ENCODE data around the gene ATXN7L1.

Gene ATXN7L1

DNA sequence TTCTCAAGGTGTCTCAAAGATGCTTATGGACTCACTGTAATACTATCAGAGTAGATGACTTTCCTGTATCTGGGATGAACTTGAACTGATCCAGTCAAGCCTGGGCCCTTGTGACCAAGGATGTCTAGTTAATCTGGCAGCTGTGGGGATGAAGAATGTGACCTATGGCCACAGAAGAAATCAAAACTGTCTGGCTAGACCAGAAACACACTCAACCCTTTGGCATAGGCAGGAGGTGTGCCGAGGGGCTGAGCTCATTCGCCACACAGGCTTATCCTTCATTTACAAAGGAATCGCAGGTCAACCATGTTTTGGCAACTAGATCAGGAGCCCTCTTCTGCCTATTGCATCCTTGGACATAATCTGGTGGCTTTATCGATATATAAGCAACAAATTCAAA is 110.6 kb downstream of the ATXN7L1 start:
- no peaks in the 10 kb centered on the region for H3K9me3 ChIP-seq (ENCODE audit: control insufficient read depth, low read depth, low read length)
- peaks cover 9% of the 10 kb centered on the region for H3K4me1 ChIP-seq (ENCODE audit: control insufficient read depth, low read depth, low read length)
- no peaks in the 10 kb centered on the region for H3K27me3 ChIP-seq (ENCODE audit: control insufficient read depth, insufficient read depth, low read length)
- H3K9ac ChIP-seq (ENCODE audit: low read length): no peak overlapping the region
- no peak overlapping the region for H3K27ac ChIP-seq (ENCODE audit: low read length)
- no peaks in the 10 kb centered on the region for H3K36me3 ChIP-seq (ENCODE audit: control insufficient read depth, low read depth, low read length)
- no peak overlapping the region for H3K4me3 ChIP-seq (ENCODE audit: low read length)

DNA sequence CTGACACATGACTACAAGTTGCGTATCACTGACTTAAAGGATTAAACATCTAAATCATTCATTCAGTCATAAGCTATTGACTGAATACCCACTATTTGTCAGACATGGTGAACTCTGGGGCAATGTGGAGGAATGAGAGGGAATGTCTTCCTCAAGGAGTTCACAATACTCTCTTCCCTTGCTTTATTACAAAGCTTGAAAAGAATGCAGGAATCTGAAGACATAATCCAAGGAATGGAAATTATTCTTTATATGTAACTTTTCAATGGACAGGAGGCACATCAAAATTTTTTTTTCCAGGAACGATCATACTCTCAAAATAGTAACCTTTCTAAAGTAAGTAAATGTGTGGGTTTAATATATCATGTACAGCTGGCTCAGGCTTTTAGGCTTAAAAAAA is 111.9 kb downstream of the ATXN7L1 start:
- H3K27ac ChIP-seq (ENCODE audit: low read length): no peak overlapping the region
- H3K9ac ChIP-seq (ENCODE audit: low read length): no peak overlapping the region
- no peaks in the 10 kb centered on the region for H3K27me3 ChIP-seq (ENCODE audit: control insufficient read depth, insufficient read depth, low read length)
- H3K36me3 ChIP-seq (ENCODE audit: control insufficient read depth, low read depth, low read length): no peaks in the 10 kb centered on the region
- no peak overlapping the region for H3K4me3 ChIP-seq (ENCODE audit: low read length)
- H3K9me3 ChIP-seq (ENCODE audit: control insufficient read depth, low read depth, low read length): no peaks in the 10 kb centered on the region
- H3K4me1 ChIP-seq (ENCODE audit: control insufficient read depth, low read depth, low read length): peaks cover 14% of the 10 kb centered on the region

DNA sequence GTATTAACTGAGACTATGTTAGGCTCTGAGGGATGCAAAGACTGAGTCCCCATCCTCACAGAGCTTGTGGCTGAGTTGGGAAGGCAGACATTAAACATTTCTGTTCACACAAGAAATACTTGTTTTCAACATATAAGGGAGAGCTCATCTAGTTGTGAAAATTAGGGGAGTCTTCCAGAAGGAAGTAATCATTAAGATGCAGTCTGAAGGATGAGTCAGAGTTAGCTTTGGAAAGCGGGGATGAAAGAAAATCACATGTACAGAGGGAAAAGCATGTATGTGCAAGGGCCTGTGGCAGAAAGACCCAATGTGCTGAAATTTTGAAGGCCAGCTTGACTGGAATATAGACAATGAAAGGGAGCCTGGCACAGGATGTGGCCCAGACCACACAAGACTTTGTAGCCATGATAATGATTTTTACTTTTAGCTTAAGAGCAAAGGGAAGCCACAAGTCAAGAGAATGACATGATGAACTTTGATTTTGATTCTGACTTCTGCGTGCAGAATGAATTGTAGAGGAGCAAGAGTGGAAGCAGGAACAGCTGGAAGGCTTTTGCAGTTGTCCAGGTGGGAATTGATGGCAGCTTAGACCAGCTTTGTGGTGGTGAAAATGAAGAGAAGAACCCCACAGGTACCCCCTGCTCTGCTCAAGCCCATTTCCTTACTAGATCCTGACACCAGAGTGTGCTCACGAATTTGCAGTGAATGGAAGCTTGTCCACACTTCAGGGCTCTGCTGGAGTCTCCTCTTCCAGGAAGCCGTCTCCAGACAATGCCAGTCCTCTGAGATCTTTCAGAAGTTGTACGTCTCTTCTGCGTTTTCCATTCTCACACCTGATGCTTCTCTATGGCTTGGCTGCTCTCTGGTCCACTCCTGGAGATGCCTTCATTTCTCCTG is 115.6 kb downstream of the ATXN7L1 start:
- no peak overlapping the region for H3K9ac ChIP-seq (ENCODE audit: low read length)
- no peaks in the 10 kb centered on the region for H3K36me3 ChIP-seq (ENCODE audit: control insufficient read depth, low read depth, low read length)
- H3K4me1 ChIP-seq (ENCODE audit: control insufficient read depth, low read depth, low read length): peaks cover 10% of the 10 kb centered on the region
- no peak overlapping the region for H3K4me3 ChIP-seq (ENCODE audit: low read length)
- no peaks in the 10 kb centered on the region for H3K27me3 ChIP-seq (ENCODE audit: control insufficient read depth, insufficient read depth, low read length)
- H3K27ac ChIP-seq (ENCODE audit: low read length): no peak overlapping the region
- no peaks in the 10 kb centered on the region for H3K9me3 ChIP-seq (ENCODE audit: control insufficient read depth, low read depth, low read length)

DNA sequence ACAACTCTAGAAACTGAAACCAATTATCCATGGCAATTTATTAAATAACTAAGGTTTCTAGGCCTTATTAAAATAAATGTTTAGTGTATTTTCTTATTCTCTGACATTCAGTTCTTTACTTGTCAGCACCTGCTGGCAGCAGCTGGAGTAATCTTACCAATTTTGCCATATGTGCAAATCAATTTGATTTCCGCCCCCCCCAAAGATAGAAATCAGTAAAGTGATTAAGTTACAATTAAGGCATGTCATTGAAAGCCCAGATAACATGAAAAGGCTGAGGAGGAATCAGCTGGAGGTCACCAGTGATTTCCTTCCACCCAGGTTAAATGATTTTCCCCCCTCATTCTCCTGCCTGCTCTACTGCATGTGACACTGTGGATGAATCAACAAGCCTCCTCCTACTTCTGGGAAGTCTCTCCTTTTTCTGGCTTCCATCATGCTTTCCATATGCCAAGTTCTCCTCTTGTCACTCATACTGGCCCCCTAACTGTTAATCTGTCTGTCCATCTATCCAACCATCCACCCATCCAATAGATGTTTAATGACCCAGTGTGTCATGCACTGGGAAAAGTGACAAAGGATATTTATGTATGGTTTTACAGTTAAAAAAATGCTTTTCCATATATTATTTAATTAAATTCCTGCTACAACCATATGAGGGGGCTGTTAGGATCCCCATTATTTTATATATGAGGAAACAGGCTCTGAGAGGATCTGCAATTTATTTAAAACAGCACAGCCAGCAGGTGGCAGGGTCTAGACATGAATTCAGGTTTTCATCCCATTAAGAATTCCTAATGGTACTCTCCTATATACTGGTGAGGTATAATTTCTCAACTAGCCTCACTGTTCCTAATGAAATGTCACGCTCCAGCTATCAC is 116.5 kb downstream of the ATXN7L1 start:
- no peaks in the 10 kb centered on the region for H3K9me3 ChIP-seq (ENCODE audit: control insufficient read depth, low read depth, low read length)
- no peaks in the 10 kb centered on the region for H3K36me3 ChIP-seq (ENCODE audit: control insufficient read depth, low read depth, low read length)
- H3K9ac ChIP-seq (ENCODE audit: low read length): no peak overlapping the region
- H3K4me3 ChIP-seq (ENCODE audit: low read length): no peak overlapping the region
- no peaks in the 10 kb centered on the region for H3K27me3 ChIP-seq (ENCODE audit: control insufficient read depth, insufficient read depth, low read length)
- no peak overlapping the region for H3K27ac ChIP-seq (ENCODE audit: low read length)
- peaks cover 10% of the 10 kb centered on the region for H3K4me1 ChIP-seq (ENCODE audit: control insufficient read depth, low read depth, low read length)

DNA sequence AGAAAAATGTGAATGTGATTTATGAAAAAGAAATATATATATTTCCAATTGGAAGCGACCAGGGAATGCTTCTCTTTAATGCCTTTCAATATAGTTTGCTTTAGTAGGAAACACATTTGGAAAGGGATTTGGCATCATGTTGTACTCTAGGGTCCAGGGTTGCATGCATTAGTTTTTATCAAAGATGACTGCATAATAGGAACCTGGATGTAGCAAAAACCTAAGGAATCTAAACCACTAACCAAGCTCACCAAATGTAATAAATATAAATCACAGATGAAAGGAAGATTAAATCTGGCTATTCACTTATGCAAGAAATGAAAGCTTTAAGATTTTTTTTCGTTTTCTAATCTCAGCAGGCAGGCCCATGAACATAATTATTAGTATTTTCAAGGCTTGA is 120.0 kb downstream of the ATXN7L1 start:
- Histone ChIP-seq H3K9ac (ENCODE audit: low read length) (no peak overlapping the region), H3K27ac (ENCODE audit: low read length) (no peak overlapping the region), H3K27me3 (ENCODE audit: control insufficient read depth, insufficient read depth, low read length) (no peaks in the 10 kb centered on the region), H3K9me3 (ENCODE audit: control insufficient read depth, low read depth, low read length) (no peaks in the 10 kb centered on the region), H3K36me3 (ENCODE audit: control insufficient read depth, low read depth, low read length) (no peaks in the 10 kb centered on the region), H3K4me1 (ENCODE audit: control insufficient read depth, low read depth, low read length) (peaks cover 10% of the 10 kb centered on the region), H3K4me3 (ENCODE audit: low read length) (no peak overlapping the region)

DNA sequence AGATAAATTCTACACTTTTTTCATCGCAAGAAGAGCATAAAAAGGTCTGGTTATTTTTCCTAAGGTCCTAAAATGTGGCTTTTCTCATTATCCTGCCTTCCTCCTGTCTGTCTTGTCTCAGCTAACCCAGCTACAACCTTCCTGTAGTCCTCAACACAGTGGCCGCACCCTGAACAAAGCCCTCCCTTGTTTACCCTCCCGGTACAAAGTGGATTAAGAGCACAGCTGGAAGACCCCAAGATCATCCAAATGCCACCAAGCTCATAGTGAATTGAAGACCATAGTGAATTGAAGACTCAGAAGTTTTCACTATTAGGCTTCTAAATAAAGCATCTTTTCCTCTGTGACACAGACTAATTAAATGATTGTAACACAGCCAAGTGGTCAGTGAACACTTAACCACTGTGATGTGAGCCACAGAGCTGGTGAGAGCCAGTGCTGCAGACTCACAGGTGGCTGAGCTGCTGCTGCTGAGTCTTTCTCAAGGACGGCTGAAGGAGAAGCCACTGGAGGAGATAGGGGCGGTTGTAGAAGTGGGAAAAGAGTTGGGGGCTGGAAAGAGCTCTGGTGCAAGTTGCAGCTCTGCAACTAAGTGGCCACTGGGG is 123.6 kb downstream of the ATXN7L1 start:
- H3K9ac ChIP-seq (ENCODE audit: low read length): no peak overlapping the region
- H3K27ac ChIP-seq (ENCODE audit: low read length): no peak overlapping the region
- H3K27me3 ChIP-seq (ENCODE audit: control insufficient read depth, insufficient read depth, low read length): no peaks in the 10 kb centered on the region
- no peak overlapping the region for H3K4me3 ChIP-seq (ENCODE audit: low read length)
- no peaks in the 10 kb centered on the region for H3K9me3 ChIP-seq (ENCODE audit: control insufficient read depth, low read depth, low read length)
- H3K4me1 ChIP-seq (ENCODE audit: control insufficient read depth, low read depth, low read length): peaks cover 9% of the 10 kb centered on the region
- H3K36me3 ChIP-seq (ENCODE audit: control insufficient read depth, low read depth, low read length): no peaks in the 10 kb centered on the region

DNA sequence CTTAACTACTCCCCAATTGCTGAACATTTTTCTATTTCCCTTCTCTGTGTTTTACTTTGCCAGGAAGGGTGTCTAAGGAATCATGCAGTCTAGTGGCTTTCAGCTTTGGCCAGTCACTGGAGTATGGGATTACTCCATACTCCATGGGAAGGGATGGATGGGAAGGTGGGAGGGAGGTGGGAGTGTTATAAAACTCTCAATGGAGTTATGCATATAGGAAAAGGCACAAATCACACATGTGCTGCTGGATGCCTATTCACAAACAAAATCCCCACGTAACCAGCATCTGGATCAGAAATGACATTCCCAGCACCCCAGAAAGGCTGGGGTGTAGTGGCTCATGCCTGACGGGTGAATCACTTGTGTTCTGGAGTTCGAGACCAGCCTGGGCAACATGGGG is 125.3 kb downstream of the ATXN7L1 start:
- Histone ChIP-seq H3K4me1 (ENCODE audit: control insufficient read depth, low read depth, low read length) (peaks cover 9% of the 10 kb centered on the region), H3K9me3 (ENCODE audit: control insufficient read depth, low read depth, low read length) (no peaks in the 10 kb centered on the region), H3K27ac (ENCODE audit: low read length) (no peak overlapping the region)

DNA sequence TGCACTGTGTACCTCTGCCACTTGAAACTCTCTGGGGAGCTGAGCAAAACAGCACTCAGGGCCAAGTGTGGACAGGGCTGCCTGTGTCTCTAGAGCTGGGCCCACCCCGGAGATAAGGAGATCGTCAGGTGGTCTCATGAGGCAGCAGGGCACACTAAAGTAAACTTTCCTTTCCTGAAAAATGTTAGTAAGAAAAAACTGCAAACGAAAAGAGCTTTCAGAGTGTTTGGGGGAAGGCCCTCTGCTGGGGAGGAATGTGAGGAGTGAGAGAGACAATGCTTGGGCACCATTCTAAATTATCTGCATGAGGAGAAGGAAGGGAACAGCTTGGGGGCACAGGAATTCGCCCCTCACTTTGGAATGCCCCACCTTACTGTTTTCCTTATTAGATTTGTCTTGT is 127.7 kb downstream of the ATXN7L1 start:
- H3K27me3 ChIP-seq (ENCODE audit: control insufficient read depth, insufficient read depth, low read length): no peaks in the 10 kb centered on the region
- no peaks in the 10 kb centered on the region for H3K9me3 ChIP-seq (ENCODE audit: control insufficient read depth, low read depth, low read length)
- H3K4me3 ChIP-seq (ENCODE audit: low read length): no peak overlapping the region
- H3K27ac ChIP-seq (ENCODE audit: low read length): no peak overlapping the region
- H3K36me3 ChIP-seq (ENCODE audit: control insufficient read depth, low read depth, low read length): no peaks in the 10 kb centered on the region
- no peak overlapping the region for H3K9ac ChIP-seq (ENCODE audit: low read length)
- H3K4me1 ChIP-seq (ENCODE audit: control insufficient read depth, low read depth, low read length): peaks cover 10% of the 10 kb centered on the region

More for the DNA sequence above, 125.3 kb downstream of the ATXN7L1 start:
- Histone ChIP-seq H3K36me3 (ENCODE audit: control insufficient read depth, low read depth, low read length) (no peaks in the 10 kb centered on the region), H3K9ac (ENCODE audit: low read length) (no peak overlapping the region), H3K4me3 (ENCODE audit: low read length) (no peak overlapping the region), H3K27me3 (ENCODE audit: control insufficient read depth, insufficient read depth, low read length) (no peaks in the 10 kb centered on the region)

DNA sequence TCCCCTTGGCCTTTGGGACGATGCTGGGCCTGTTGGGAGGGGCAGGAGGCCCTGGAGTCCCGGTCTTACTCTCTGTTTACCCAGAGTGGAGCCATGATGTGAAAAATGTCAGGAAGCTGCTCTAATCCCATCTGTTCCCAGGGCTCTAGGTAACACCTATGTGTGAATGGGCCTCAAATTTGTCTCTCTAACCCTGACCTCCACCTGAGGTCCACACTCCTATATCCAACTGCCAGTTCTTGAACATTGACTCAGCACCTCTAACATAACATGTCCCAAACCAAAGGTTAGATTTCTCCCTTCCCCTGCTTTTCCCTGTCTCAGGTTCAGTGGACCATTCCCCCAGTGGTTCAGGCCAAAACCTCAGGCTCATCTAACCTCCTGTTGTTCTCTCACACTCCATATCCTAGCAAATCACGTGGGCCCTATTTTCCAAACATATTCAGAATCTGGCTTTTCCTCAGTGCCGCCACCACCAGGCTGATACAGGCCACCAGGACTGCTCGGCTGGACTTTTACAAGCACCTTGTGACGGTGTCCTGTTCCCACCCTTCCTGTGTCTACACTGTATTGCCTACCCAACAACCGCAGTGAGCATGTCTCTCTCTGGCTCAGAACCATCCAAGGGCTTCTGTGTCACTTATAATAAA is 130.6 kb downstream of the ATXN7L1 start:
- peaks cover 13% of the 10 kb centered on the region for H3K4me1 ChIP-seq (ENCODE audit: control insufficient read depth, low read depth, low read length)

DNA sequence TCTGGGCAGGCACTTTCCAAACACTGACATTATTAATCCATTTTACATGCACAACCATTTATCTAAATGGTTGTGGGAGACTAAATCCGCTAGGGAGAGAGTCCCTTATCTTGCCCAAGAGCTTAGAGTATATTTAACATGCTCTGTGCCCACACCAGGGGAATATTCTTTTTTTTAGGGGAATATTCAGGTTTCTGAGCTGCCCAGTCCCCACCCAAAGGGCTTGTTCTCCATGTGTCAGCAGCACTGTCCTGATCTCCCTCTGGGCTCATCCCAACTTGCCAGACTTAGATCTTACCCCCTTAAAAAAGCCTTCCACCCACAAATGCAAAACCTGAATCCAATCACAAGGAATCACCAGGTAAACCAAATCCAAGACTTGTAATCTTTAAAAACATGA is 132.1 kb downstream of the ATXN7L1 start:
- H3K4me3 ChIP-seq (ENCODE audit: low read length): no peak overlapping the region
- no peak overlapping the region for H3K9ac ChIP-seq (ENCODE audit: low read length)
- no peaks in the 10 kb centered on the region for H3K36me3 ChIP-seq (ENCODE audit: control insufficient read depth, low read depth, low read length)
- no peak overlapping the region for H3K27ac ChIP-seq (ENCODE audit: low read length)
- H3K4me1 ChIP-seq (ENCODE audit: control insufficient read depth, low read depth, low read length): peaks cover 13% of the 10 kb centered on the region
- no peaks in the 10 kb centered on the region for H3K9me3 ChIP-seq (ENCODE audit: control insufficient read depth, low read depth, low read length)
- no peaks in the 10 kb centered on the region for H3K27me3 ChIP-seq (ENCODE audit: control insufficient read depth, insufficient read depth, low read length)

More for the DNA sequence above, 130.6 kb downstream of the ATXN7L1 start:
- H3K27me3 ChIP-seq (ENCODE audit: control insufficient read depth, insufficient read depth, low read length): no peaks in the 10 kb centered on the region
- H3K4me3 ChIP-seq (ENCODE audit: low read length): no peak overlapping the region
- no peaks in the 10 kb centered on the region for H3K9me3 ChIP-seq (ENCODE audit: control insufficient read depth, low read depth, low read length)
- no peaks in the 10 kb centered on the region for H3K36me3 ChIP-seq (ENCODE audit: control insufficient read depth, low read depth, low read length)
- no peak overlapping the region for H3K9ac ChIP-seq (ENCODE audit: low read length)
- H3K27ac ChIP-seq (ENCODE audit: low read length): no peak overlapping the region

Data from iPS-18a (cell line).